T-cell (primary cell): ENCODE measurements around the gene ARHGEF17. TPM values are rescaled to one million over a fixed set of nuclear protein-coding genes. Genes with fewer than 3 reads are reported as not detected.

Source experiments
- ATAC-seq, 4 experiments: fragments of 200-7000 bp in 3 of 4; fragments of 150-1000 bp in 1 of 4; cut with Tn5 transposase; replicated peaks in 1 of 4; 1 replicate in 3 of 4; 2 replicates in 1 of 4; pipeline ENCODE4 v1.10.0; 2021; ENCODE audit warnings: moderate library complexity in 3 of 4, mild to moderate bottlenecking in 2 of 4, moderate number of reproducible peaks in 1 of 4
- CTCF ChIA-PET, 2 donors: fragments of 300-600 bp; sonication (Branson Sonifier 250); formaldehyde crosslinking; loops; one replicate each; lab custom pipeline; 2022; ENCODE audit warnings: antibody characterized with exemption in 2 of 2; lab: Charles Lee
- POLR2A ChIA-PET, 2 donors: fragments of 300-600 bp; sonication (Branson Sonifier 250); formaldehyde crosslinking; loops; one replicate each; lab custom pipeline; 2022; ENCODE audit warnings: antibody characterized with exemption in 2 of 2; lab: Charles Lee
- DNase-seq, 35 experiments: peaks; one replicate each; pipeline versions ENCODE4 v3.0.0 to v3.0.0-alpha.2; 2013 to 2023
- H3K27ac ChIP-seq: one replicate; pipeline ENCODE4 v1.5.1; 2013; ENCODE audit warnings: low read length
- H3K27me3 ChIP-seq, 2 experiments: replicated peaks in 1 of 2; 1 replicate in 1 of 2; 2 replicates in 1 of 2; pipeline versions ENCODE4 v1.6.1 to v1.7.0; 2013; ENCODE audit warnings: low read length in 1 of 2, mixed read lengths in 1 of 2; ENCODE audit not compliant: control insufficient read depth in 2 of 2, insufficient read depth in 2 of 2; ENCODE audit errors: extremely low read depth in 1 of 2
- H3K36me3 ChIP-seq, 2 donors: 1 replicate in 1 of 2; 2 replicates in 1 of 2; pipeline versions ENCODE4 v1.6.1 to v1.7.0; 2013; ENCODE audit warnings: low read length in 1 of 2; ENCODE audit not compliant: control insufficient read depth in 2 of 2, insufficient read depth in 1 of 2; ENCODE audit errors: extremely low read depth in 1 of 2
- H3K4me1 ChIP-seq, 2 experiments: 1 replicate in 1 of 2; 2 replicates in 1 of 2; pipeline versions ENCODE4 v1.6.1 to v1.7.0; 2013; ENCODE audit warnings: low read length in 2 of 2, mixed read lengths in 1 of 2; ENCODE audit not compliant: insufficient read depth in 2 of 2, control insufficient read depth in 1 of 2; ENCODE audit errors: extremely low read depth in 1 of 2
- H3K4me3 ChIP-seq, 2 donors: 1 replicate in 1 of 2; 2 replicates in 1 of 2; pipeline versions ENCODE4 v1.5.1 to v1.7.0; 2013; ENCODE audit warnings: mild to moderate bottlenecking in 2 of 2, low read length in 1 of 2, moderate library complexity in 1 of 2; ENCODE audit not compliant: control insufficient read depth in 1 of 2; ENCODE audit errors: extremely low read depth in 1 of 2
- H3K9me3 ChIP-seq: 2 replicates; pipeline ENCODE4 v1.7.0; 2013
- H3K27ac Mint-ChIP-seq, 2 donors: one replicate each; pipeline ENCODE4 v1.8.0; 2020 to 2021; ENCODE audit warnings: mild to moderate bottlenecking in 2 of 2, mixed read lengths in 2 of 2
- H3K27me3 Mint-ChIP-seq, 2 donors: one replicate each; pipeline ENCODE4 v1.8.0; 2021 to 2022; ENCODE audit warnings: mixed read lengths in 2 of 2
- H3K36me3 Mint-ChIP-seq: one replicate; pipeline ENCODE4 v1.8.0; 2021; ENCODE audit warnings: mixed read lengths
- H3K4me1 Mint-ChIP-seq, 3 donors: one replicate each; pipeline ENCODE4 v1.8.0; 2020 to 2022; ENCODE audit warnings: mixed read lengths in 3 of 3, mild to moderate bottlenecking in 1 of 3
- H3K4me3 Mint-ChIP-seq, 3 donors: one replicate each; pipeline ENCODE4 v1.8.0; 2020 to 2022; ENCODE audit warnings: mild to moderate bottlenecking in 3 of 3, mixed read lengths in 3 of 3, moderate library complexity in 3 of 3
- H3K9me3 Mint-ChIP-seq, 3 donors: one replicate each; pipeline ENCODE4 v1.8.0; 2020 to 2022; ENCODE audit warnings: mixed read lengths in 3 of 3
- WGBS: methylation state at CpG from one replicate; pipeline ENCODE4 v1.1.5; 2013; ENCODE audit warnings: missing lambda C conversion rate; ENCODE audit not compliant: insufficient coverage; 5-methylcytosine and 5-hydroxymethylcytosine counted together
- total RNA-seq, 35 experiments: library from RNA in 6 of 35; stranded (reverse) in 6 of 35; fragments of 120-200 nt in 1 of 35; gene quantifications; one replicate each; pipeline versions ENCODE4 v1.2.1 to v1.2.4 and lab custom pipeline; 2013 to 2026

Gene ARHGEF17
- total RNA-seq, 5 donors from 2014 or later (not counting 1 experiment from before 2014, with no cell fraction given): 0.23 to 1.0 (median 0.49) TPM

DNA sequence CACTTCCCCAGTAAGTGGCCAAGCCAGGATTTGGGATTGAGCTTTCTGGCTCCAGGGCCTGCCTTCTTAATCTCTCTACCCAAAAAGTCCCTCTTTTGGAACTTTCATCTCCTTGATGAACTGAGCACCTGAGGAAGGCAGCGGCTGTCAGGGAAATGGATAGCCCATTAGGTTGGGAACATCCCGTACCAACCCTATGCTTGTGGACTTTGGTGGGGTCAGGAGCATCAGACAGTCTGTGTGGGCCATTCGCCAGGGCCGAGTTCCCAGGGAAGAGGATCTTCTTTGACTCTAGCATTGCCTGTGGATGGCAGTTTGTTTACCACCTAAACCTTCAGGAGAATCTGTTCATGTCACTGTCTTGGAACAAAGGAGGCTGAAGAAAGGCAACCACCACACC lies 30.2 kb downstream of the ARHGEF17 start:
- peaks cover 0 to 28% of the 10 kb centered on the region in 2 experiments for H3K27me3 ChIP-seq
- no peaks in the 10 kb centered on the region for H3K9me3 ChIP-seq
- WGBS: 87% methylated on average over 4 of the region's 4 CpGs
- CTCF ChIA-PET: interaction anchor here (1.1 to 1.6 kb wide), 2 partner anchors 32 to 43 kb away, joined by 4 to 6 read pairs; no protein-coding TSS in a partner anchor
- DNase-seq: no peak
- no peak overlapping the region for H3K4me3 ChIP-seq
- H3K36me3 Mint-ChIP-seq: no peaks in the 10 kb centered on the region
- H3K4me1 Mint-ChIP-seq: no peaks in the 10 kb centered on the region
- no peaks in the 10 kb centered on the region for H3K36me3 ChIP-seq
- no peak for ATAC-seq
- H3K4me3 Mint-ChIP-seq: no peak overlapping the region
- no peak overlapping the region for H3K27ac ChIP-seq
- POLR2A ChIA-PET: no interaction called here
- H3K4me1 ChIP-seq: no peaks in the 10 kb centered on the region
- no peak overlapping the region for H3K27ac Mint-ChIP-seq
- H3K27me3 Mint-ChIP-seq: peaks cover 0 to 9% of the 10 kb centered on the region in 2 donors
- H3K9me3 Mint-ChIP-seq: no peaks in the 10 kb centered on the region

DNA sequence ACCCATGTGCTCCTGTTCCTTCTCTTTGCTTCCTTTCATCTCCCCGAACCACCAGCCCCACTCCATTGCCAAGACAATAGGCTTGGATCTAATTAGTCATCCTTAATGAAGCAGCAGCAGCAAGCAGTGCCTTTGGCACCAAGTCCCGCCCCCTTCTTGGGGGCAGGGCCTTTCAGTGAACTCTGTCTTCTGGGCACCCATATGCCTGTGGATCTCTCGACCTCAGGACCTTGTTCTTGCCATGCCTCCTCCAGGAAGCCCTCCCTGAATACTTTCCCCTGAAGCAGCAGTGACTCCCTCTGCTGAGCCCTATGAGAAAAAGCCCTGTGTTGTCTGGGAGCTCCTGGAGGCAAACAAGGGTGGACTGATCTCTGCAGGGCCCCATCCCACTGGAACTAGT lies 32.1 kb downstream of the ARHGEF17 start:
- no peaks in the 10 kb centered on the region for H3K9me3 Mint-ChIP-seq
- Histone ChIP-seq H3K27me3 (peaks cover 0 to 16% of the 10 kb centered on the region in 2 experiments), H3K9me3 (no peaks in the 10 kb centered on the region), H3K4me3 (no peak overlapping the region), H3K4me1 (no peaks in the 10 kb centered on the region), H3K36me3 (no peaks in the 10 kb centered on the region), H3K27ac (no peak overlapping the region)
- POLR2A ChIA-PET: no interaction called here
- H3K27me3 Mint-ChIP-seq: peaks cover 0 to 9% of the 10 kb centered on the region in 2 donors
- H3K36me3 Mint-ChIP-seq: no peaks in the 10 kb centered on the region
- DNase-seq: no peak
- ATAC-seq: no peak
- WGBS: 58% methylated on average over 3 of the region's 3 CpGs
- H3K27ac Mint-ChIP-seq: no peak overlapping the region
- no peaks in the 10 kb centered on the region for H3K4me1 Mint-ChIP-seq
- H3K4me3 Mint-ChIP-seq: no peak overlapping the region
- CTCF ChIA-PET: no interaction called here

DNA sequence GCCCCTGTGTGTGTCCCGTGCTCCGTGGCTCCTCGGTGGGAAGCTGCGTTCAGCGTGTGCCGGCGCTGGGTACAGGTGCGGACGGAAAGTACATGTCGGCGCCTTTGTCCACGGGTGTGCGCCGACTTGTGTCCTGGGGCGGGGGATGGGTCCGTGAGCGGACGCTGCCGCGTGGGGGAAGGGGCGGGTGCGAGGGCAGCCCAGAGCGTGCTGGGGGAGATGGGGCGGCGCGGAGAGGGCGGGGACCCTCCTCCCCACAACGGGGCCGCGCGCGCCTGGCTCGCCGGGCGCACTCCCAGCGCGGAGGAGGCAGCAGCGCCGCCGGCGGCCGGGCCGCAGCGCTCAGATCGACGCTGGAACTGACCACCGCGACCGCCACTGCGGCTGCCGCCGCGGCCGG lies 34.6 kb downstream of the ARHGEF17 start:
- Histone ChIP-seq H3K36me3 (no peaks in the 10 kb centered on the region), H3K27me3 (peaks cover 0 to 20% of the 10 kb centered on the region in 2 experiments), H3K4me3 (no peak overlapping the region), H3K27ac (no peak overlapping the region), H3K4me1 (no peaks in the 10 kb centered on the region), H3K9me3 (no peaks in the 10 kb centered on the region)
- no peaks in the 10 kb centered on the region for H3K36me3 Mint-ChIP-seq
- no peak overlapping the region for H3K4me3 Mint-ChIP-seq
- ChIA-PET CTCF (no interaction called here), POLR2A (no interaction called here)
- no peak for DNase-seq
- no peaks in the 10 kb centered on the region for H3K9me3 Mint-ChIP-seq
- 97% methylated on average over 37 of the region's 54 CpGs for WGBS
- ATAC-seq: no peak
- no peaks in the 10 kb centered on the region for H3K4me1 Mint-ChIP-seq
- H3K27ac Mint-ChIP-seq: no peak overlapping the region
- peaks cover 3 to 8% of the 10 kb centered on the region in 2 donors for H3K27me3 Mint-ChIP-seq

DNA sequence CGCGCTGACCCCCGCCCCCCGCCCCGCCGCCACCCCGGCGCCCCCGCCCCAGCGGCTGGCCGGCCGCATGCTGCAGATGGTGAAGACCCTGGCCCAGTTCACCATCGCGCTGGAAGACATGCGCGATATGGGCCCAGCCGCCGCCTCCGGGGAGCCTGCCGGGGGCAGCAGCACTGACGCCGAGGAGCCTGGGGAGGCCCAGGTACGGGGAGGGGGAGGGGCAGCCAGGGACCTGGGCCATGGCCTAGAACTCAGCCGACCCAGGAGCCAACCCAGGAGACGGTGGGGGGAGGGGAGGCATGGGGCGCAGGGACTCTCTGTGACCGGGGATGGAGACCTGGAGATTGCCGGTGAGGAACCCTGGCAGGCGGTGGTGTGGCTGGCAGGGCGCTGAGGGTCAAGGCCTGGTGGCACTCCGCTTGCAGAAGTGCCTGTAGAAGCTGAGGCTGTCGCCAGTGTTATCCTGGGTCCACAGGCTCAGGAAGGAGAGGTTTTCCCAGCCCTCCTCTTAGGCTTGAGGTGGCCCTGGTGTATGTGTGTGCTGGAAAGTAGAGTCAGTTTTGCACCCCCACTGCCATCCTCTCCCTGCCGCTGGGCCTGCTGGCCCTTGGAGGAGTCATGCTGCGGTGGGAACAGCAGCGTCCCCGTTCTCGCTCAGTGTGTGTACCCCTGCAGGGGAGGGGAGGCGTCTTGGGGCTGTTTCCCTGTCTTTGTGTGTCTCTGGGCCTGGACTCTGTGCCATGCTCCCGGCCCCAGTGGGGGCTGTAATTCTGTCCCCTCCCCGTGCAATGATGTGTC lies 35.2 kb downstream of the ARHGEF17 start:
- Histone ChIP-seq H3K4me1 (no peaks in the 10 kb centered on the region), H3K9me3 (no peaks in the 10 kb centered on the region), H3K4me3 (no peak overlapping the region), H3K36me3 (no peaks in the 10 kb centered on the region), H3K27ac (no peak overlapping the region), H3K27me3 (peaks cover 0 to 22% of the 10 kb centered on the region in 2 experiments)
- Mint-ChIP-seq H3K4me1 (no peaks in the 10 kb centered on the region), H3K27me3 (peaks cover 4 to 8% of the 10 kb centered on the region in 2 donors), H3K4me3 (no peak overlapping the region), H3K36me3 (no peaks in the 10 kb centered on the region), H3K27ac (no peak overlapping the region), H3K9me3 (no peaks in the 10 kb centered on the region)
- DNase-seq (no peak), ATAC-seq (no peak)
- WGBS: 86% methylated on average over 22 of the region's 40 CpGs
- POLR2A ChIA-PET: no interaction called here
- CTCF ChIA-PET: no interaction called here

- H3K9me3 ChIP-seq: no peaks in the 10 kb centered on the region
- H3K4me1 ChIP-seq: no peaks in the 10 kb centered on the region
- peaks cover 4 to 8% of the 10 kb centered on the region in 2 donors for H3K27me3 Mint-ChIP-seq
- no peak for ATAC-seq
- no peak overlapping the region for H3K4me3 Mint-ChIP-seq
- 74% methylated on average over 13 of the region's 20 CpGs for WGBS
- no peaks in the 10 kb centered on the region for H3K9me3 Mint-ChIP-seq
- no peak for DNase-seq
- H3K4me1 Mint-ChIP-seq: no peaks in the 10 kb centered on the region
- no peaks in the 10 kb centered on the region for H3K36me3 Mint-ChIP-seq
- no peaks in the 10 kb centered on the region for H3K36me3 ChIP-seq
- H3K27me3 ChIP-seq: peaks cover 0 to 28% of the 10 kb centered on the region in 2 experiments
- ChIA-PET POLR2A (no interaction called here), CTCF (no interaction called here)
- no peak overlapping the region for H3K4me3 ChIP-seq
- H3K27ac ChIP-seq: no peak overlapping the region
- no peak overlapping the region for H3K27ac Mint-ChIP-seq
Observed at GRCh38 chr11:73344191-73344607, 36.1 kb downstream of the ARHGEF17 start.

DNA sequence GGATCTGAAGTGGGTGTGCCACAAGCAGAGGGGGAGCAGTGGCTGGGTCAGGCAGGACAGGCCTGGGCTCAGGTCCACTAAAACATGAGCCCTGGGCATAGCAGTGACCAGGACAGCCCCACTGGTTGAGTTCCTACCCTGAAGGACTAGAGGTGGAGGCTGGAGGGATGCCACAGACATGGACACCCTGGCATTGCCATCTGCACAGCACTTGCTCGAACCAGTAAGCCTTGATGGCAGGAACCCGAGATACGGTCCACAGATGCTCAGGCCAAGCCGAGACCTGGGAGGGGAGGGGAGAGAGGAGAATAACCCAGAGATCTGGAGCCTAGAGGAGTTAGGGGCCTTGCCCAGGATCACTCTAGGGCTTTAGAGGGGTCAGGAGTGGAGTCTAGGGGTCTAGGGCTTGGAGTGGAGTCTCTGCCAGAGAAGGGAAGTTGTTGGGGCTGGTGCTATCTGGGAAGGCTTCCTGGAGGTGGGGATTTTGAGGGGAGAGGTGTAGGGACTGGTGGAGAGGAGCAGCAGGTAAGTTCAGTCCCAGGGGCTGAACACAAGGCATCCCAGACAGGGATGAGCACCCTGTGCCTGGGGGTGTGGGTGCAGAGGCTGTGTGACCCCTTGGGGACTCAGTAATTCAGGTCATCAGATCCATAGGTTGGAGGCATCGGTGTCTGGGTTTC lies 37.5 kb downstream of the ARHGEF17 start:
- Mint-ChIP-seq H3K27me3 (peaks cover 4 to 8% of the 10 kb centered on the region in 2 donors), H3K9me3 (no peaks in the 10 kb centered on the region), H3K4me3 (no peak overlapping the region), H3K36me3 (no peaks in the 10 kb centered on the region), H3K27ac (no peak overlapping the region), H3K4me1 (no peaks in the 10 kb centered on the region)
- H3K27me3 ChIP-seq: peaks cover 0 to 28% of the 10 kb centered on the region in 2 experiments
- no peaks in the 10 kb centered on the region for H3K4me1 ChIP-seq
- no peaks in the 10 kb centered on the region for H3K9me3 ChIP-seq
- H3K27ac ChIP-seq: no peak overlapping the region
- no peaks in the 10 kb centered on the region for H3K36me3 ChIP-seq
- DNase-seq (no peak), ATAC-seq (no peak)
- 68% methylated on average over 4 of the region's 5 CpGs for WGBS
- ChIA-PET CTCF (interaction anchor here in 1 of 2 donors (1.2 kb wide), 1 partner anchor 10 kb away, joined by 3 read pairs; no protein-coding TSS in a partner anchor), POLR2A (no interaction called here)
- H3K4me3 ChIP-seq: no peak overlapping the region
